Lower leg skin (tissue), 4 donors: ENCODE results near the gene YWHAG. TPM values are rescaled to one million over a fixed set of nuclear protein-coding genes. Genes with fewer than 3 reads are reported as not detected.

Experiments used
- DNase-seq, 2 donors: peaks; one replicate each; pipeline ENCODE4 v3.0.0-alpha.2; 2019; ENCODE audit warnings: low spot score in 2 of 2
- H3K4me3 ChIP-seq: fragments of 200-600 bp; sonication (generic); 2 replicates; pipeline ENCODE4 v1.5.1; 2017; ENCODE audit warnings: mild to moderate bottlenecking, low read depth; ENCODE audit not compliant: poor library complexity, severe bottlenecking
- CTCF ChIP-seq, 3 donors: fragments of 450-650 bp; IDR thresholded peaks; one replicate each; pipeline ENCODE4 v1.5.1; 2016; ENCODE audit warnings: antibody characterized with exemption in 3 of 3, mild to moderate bottlenecking in 3 of 3, moderate library complexity in 2 of 3
- POLR2A ChIP-seq, 2 donors: fragments of 450-650 bp; IDR thresholded peaks; one replicate each; pipeline ENCODE4 v1.6.1; 2016 to 2017; ENCODE audit warnings: antibody characterized with exemption in 2 of 2, mild to moderate bottlenecking in 1 of 2, moderate library complexity in 1 of 2
- WGBS, 2 donors: methylation state at CpG; one replicate each; pipeline ENCODE4 v1.1.5; 2018; 5-methylcytosine and 5-hydroxymethylcytosine counted together
- intact Hi-C: fragments of 100-400 bp; cut with DNase I; formaldehyde crosslinking; loops from one replicate; pipeline ENCODE4 v1.15.0; 2023; ENCODE audit warnings: low total_unique reads
- total RNA-seq, 4 donors: library from RNA; depleted of rRNA; stranded (reverse); fragments of >200 nt; gene quantifications; one replicate each; pipeline ENCODE4 v1.1.0, GENCODE V29; 2016

YWHAG gene
- total RNA-seq, 4 donors from 2014 or later = 46.5 to 64.5 (median 56.4) TPM

- no peak overlapping the region for H3K4me3 ChIP-seq
- intact Hi-C loops = no loop called here
- DNase-seq = no peak
- 73 to 76% methylated on average over 15 of the region's 15 CpGs for WGBS, 2 donors
- TF ChIP-seq POLR2A (IDR thresholded peaks at IDR 0.05) = no peak
- no peak for TF ChIP-seq CTCF (IDR thresholded peaks at IDR 0.05)
Measured at GRCh38 chr7:76328389-76328788, 30.4 kb downstream of the YWHAG start.

- no peak overlapping the region for H3K4me3 ChIP-seq
- TF ChIP-seq CTCF (IDR thresholded peaks at IDR 0.05) = no peak
- no peak for TF ChIP-seq POLR2A (IDR thresholded peaks at IDR 0.05)
- no peak for DNase-seq
- intact Hi-C loops = no loop called here
- 49 to 57% methylated on average over 7 of the region's 7 CpGs for WGBS, 2 donors
Measured at GRCh38 chr7:76327610-76328009, 31.2 kb downstream of the YWHAG start.

- 76 to 78% methylated on average over 5 of the region's 5 CpGs for WGBS, 2 donors
Measured at GRCh38 chr7:76326646-76327233, 32.1 kb downstream of the YWHAG start.

GRCh38 chr7:76325811-76326210 is 33.0 kb downstream of the YWHAG start:
- no peak overlapping the region for H3K4me3 ChIP-seq
- TF ChIP-seq POLR2A (IDR thresholded peaks at IDR 0.05) = no peak
- TF ChIP-seq CTCF (IDR thresholded peaks at IDR 0.05) = no peak
- no peak for DNase-seq
- intact Hi-C loops = no loop called here
- 79 to 86% methylated on average over 5 of the region's 5 CpGs for WGBS, 2 donors

More at GRCh38 chr7:76326646-76327233, 32.1 kb downstream of the YWHAG start:
- DNase-seq = no peak
- intact Hi-C loops = no loop called here
- H3K4me3 ChIP-seq = no peak overlapping the region
- TF ChIP-seq CTCF (IDR thresholded peaks at IDR 0.05) (no peak), POLR2A (IDR thresholded peaks at IDR 0.05) (no peak)

- H3K4me3 ChIP-seq = no peak overlapping the region
- 93 to 96% methylated on average over 11 of the region's 11 CpGs for WGBS, 2 donors
- no peak for TF ChIP-seq POLR2A (IDR thresholded peaks at IDR 0.05)
- no peak for TF ChIP-seq CTCF (IDR thresholded peaks at IDR 0.05)
- DNase-seq = no peak
- intact Hi-C loops = no loop called here
Measured at GRCh38 chr7:76325092-76325491, 33.7 kb downstream of the YWHAG start.
